NCI-H2196 treated with DMSO at 0.1 percent for 48 hours (cell line): ENCODE results near the gene DHDH.
"Not testable (repeated sequence)": the region's sequence is repeated elsewhere in the genome, so short reads cannot be mapped to it uniquely, and the experiment has no call there.

Experiments used
- DNase-seq: peaks from one replicate; lab custom pipeline; 2025; ENCODE audit not compliant: unreplicated experiment; lab: John Stamatoyannopoulos, UW

Gene DHDH

GRCh38 chr19:48915757-48916156 lies 17.7 kb upstream of the DHDH start:
- DNase-seq, result peak; percentile 73

GRCh38 chr19:48918071-48918470 lies 15.4 kb upstream of the DHDH start:
- DNase-seq, result no peak

- DNase-seq, result no peak
Measured at GRCh38 chr19:48918801-48919247, 14.7 kb upstream of the DHDH start.

GRCh38 chr19:48919271-48919670 lies 14.2 kb upstream of the DHDH start:
- not testable (repeated sequence) for DNase-seq

GRCh38 chr19:48920949-48921348 lies 12.6 kb upstream of the DHDH start:
- no peak for DNase-seq

GRCh38 chr19:48921721-48922500 lies 11.6 kb upstream of the DHDH start:
- DNase-seq, result no peak

GRCh38 chr19:48922548-48923490 lies 10.7 kb upstream of the DHDH start:
- no peak for DNase-seq

- no peak for DNase-seq
Measured at GRCh38 chr19:48925240-48925843, 8.2 kb upstream of the DHDH start.

- DNase-seq, result not testable (repeated sequence)
Measured at GRCh38 chr19:48925890-48926289, 7.6 kb upstream of the DHDH start.

GRCh38 chr19:48926909-48927308 lies 6.6 kb upstream of the DHDH start:
- DNase-seq, result no peak

- DNase-seq, result not testable (repeated sequence)
Measured at GRCh38 chr19:48927692-48928091, 5.8 kb upstream of the DHDH start.

- no peak for DNase-seq
Measured at GRCh38 chr19:48928164-48929025, 5.1 kb upstream of the DHDH start.

GRCh38 chr19:48934837-48935236 lies 1.3 kb downstream of the DHDH start:
- DNase-seq, result no peak

- no peak for DNase-seq
Measured at GRCh38 chr19:48935864-48936263, 2.4 kb downstream of the DHDH start.

- no peak for DNase-seq
Measured at GRCh38 chr19:48938256-48938655, 4.8 kb downstream of the DHDH start.

GRCh38 chr19:48940902-48941301 lies 7.4 kb downstream of the DHDH start:
- no peak for DNase-seq

GRCh38 chr19:48943081-48943480 lies 9.6 kb downstream of the DHDH start:
- no peak for DNase-seq

GRCh38 chr19:48945415-48945814 lies 11.9 kb downstream of the DHDH start:
- no peak for DNase-seq

- DNase-seq, result no peak
Measured at GRCh38 chr19:48945817-48946216, 12.3 kb downstream of the DHDH start.

- DNase-seq, result no peak
Measured at GRCh38 chr19:48946463-48947257, 13.2 kb downstream of the DHDH start.
